CD4-positive, alpha-beta memory T cell (primary cell): ENCODE results near the gene LMF1. TPM values are rescaled to one million over a fixed set of nuclear protein-coding genes. Genes with fewer than 3 reads are reported as not detected.
"Not testable (repeated sequence)": the region's sequence is repeated elsewhere in the genome, so short reads cannot be mapped to it uniquely, and the experiment has no call there.

Source experiments
- CTCF ChIA-PET: fragments of 350-600 bp; sonication (Branson Sonifier 250); formaldehyde crosslinking; loops from one replicate; lab custom pipeline; 2021; ENCODE audit warnings: inconsistent platforms; ENCODE audit not compliant: partially characterized antibody; lab: Charles Lee
- POLR2A ChIA-PET: fragments of 350-600 bp; sonication (Branson Sonifier 250); formaldehyde crosslinking; loops from one replicate; lab custom pipeline; 2021; ENCODE audit not compliant: partially characterized antibody; lab: Charles Lee
- DNase-seq, 5 donors: peaks; one replicate each; pipeline versions ENCODE4 v3.0.0 to v3.0.0-alpha.2; 2020 to 2022; ENCODE audit warnings: mixed read lengths in 1 of 5
- H3K27ac ChIP-seq: one replicate; pipeline ENCODE4 v1.7.0; 2013; ENCODE audit warnings: low read depth, low read length
- H3K27me3 ChIP-seq: 2 replicates; pipeline ENCODE4 v1.7.0; 2013; ENCODE audit warnings: mild to moderate bottlenecking, low read length, moderate library complexity; ENCODE audit not compliant: insufficient read depth
- H3K36me3 ChIP-seq: 2 replicates; pipeline ENCODE4 v1.7.0; 2013; ENCODE audit warnings: mild to moderate bottlenecking, low read length, moderate library complexity; ENCODE audit not compliant: insufficient read depth
- H3K4me1 ChIP-seq: 2 replicates; pipeline ENCODE4 v1.7.0; 2013; ENCODE audit warnings: mild to moderate bottlenecking, low read length, moderate library complexity; ENCODE audit not compliant: insufficient read depth
- H3K4me3 ChIP-seq, 2 donors: one replicate each; pipeline ENCODE4 v1.7.0; 2013; ENCODE audit warnings: low read length in 2 of 2, mild to moderate bottlenecking in 1 of 2
- H3K9me3 ChIP-seq, 2 donors: one replicate each; pipeline ENCODE4 v1.7.0; 2013; ENCODE audit warnings: low read length in 2 of 2, control low read depth in 1 of 2; ENCODE audit not compliant: control insufficient read depth in 1 of 2
- H3K27ac Mint-ChIP-seq, 7 donors: one replicate each; pipeline ENCODE4 v1.8.0; 2020 to 2021; ENCODE audit warnings: mixed read lengths in 7 of 7, mild to moderate bottlenecking in 6 of 7, inconsistent platforms in 3 of 7, moderate library complexity in 3 of 7
- H3K27me3 Mint-ChIP-seq, 2 donors: one replicate each; pipeline ENCODE4 v1.8.0; 2020 to 2021; ENCODE audit warnings: mixed read lengths in 2 of 2
- H3K36me3 Mint-ChIP-seq, 2 donors: one replicate each; pipeline ENCODE4 v1.8.0; 2020 to 2021; ENCODE audit warnings: mixed read lengths in 2 of 2, inconsistent platforms in 1 of 2, mild to moderate bottlenecking in 1 of 2
- H3K4me1 Mint-ChIP-seq, 4 donors: one replicate each; pipeline ENCODE4 v1.8.0; 2020 to 2021; ENCODE audit warnings: mixed read lengths in 4 of 4, mild to moderate bottlenecking in 1 of 4
- H3K4me3 Mint-ChIP-seq, 8 donors: one replicate each; pipeline ENCODE4 v1.8.0; 2020 to 2021; ENCODE audit warnings: mixed read lengths in 8 of 8, mild to moderate bottlenecking in 7 of 8, moderate library complexity in 6 of 8, inconsistent platforms in 3 of 8
- H3K9me3 Mint-ChIP-seq, 8 donors: one replicate each; pipeline ENCODE4 v1.8.0; 2020 to 2021; ENCODE audit warnings: mixed read lengths in 8 of 8, mild to moderate bottlenecking in 5 of 8, inconsistent platforms in 3 of 8, moderate library complexity in 1 of 8
- intact Hi-C: fragments of 100-400 bp; cut with micrococcal nuclease; formaldehyde crosslinking; loops from one replicate; pipeline ENCODE4 v1.15.1; 2023
- polyA plus RNA-seq, 2 donors: library from polyadenylated mRNA; unstranded; fragments of 300-500 nt; fragmentation: Illumina TruSeq; gene quantifications; one replicate each; pipeline ENCODE4 v1.2.3, GENCODE V29; 2021
- total RNA-seq, 2 experiments: library from RNA; stranded (reverse); gene quantifications; one replicate each; pipeline ENCODE4 v1.2.3, GENCODE V29; 2021

The LMF1 gene
- total and polyA plus RNA-seq, 4 experiments from 2014 or later: 8.5 to 59.7 (median 32.6) TPM

DNA sequence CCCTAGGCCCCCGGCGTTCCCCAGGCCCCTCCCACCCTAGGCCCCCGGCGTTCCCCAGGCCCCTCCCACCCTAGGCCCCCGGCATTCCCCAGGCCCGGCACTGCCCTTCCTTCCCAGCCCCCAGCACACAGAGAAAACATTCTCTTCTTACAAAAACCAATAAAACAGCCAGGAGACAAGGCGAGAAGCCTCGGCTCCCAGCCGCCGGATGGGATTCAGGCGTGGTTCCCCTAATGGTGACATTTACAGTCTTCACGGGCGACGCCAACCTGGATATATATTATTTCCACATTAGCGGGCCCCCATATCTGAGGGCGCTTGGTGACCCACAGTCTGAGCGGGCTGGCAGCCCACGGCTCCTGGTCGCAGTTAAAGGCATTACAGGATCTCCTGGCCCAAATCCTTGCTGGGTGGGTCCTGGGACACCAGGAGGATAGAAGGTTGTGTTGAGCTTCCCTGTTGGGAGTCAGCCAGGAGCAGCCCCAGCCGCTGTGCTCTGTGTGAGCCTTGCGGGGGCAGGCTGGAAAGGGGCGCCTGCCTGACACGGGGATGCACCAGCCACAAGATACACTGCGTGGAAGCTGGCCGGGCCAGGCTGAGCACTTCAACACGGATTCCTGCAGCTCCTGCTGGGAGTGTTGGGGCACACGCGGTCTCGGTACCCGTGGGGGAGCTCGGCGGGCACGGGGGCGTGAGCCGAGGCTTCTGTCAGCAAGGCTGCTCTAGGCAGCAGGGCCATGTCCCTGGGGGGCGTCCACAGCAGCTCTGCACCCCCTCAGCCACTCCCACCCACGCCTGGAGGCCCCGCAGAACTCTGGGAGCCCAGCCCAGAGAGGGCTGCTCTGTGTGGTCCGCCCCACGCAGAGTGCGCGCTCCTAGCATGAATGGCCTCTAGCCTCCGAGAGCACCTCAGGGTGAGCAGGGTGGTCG is 83.7 kb downstream of the LMF1 start:
- peaks cover 3 to 16% of the 10 kb centered on the region in 2 donors for H3K36me3 Mint-ChIP-seq
- no peaks in the 10 kb centered on the region for H3K27me3 Mint-ChIP-seq
- no peak overlapping the region for H3K27ac ChIP-seq
- H3K4me3 Mint-ChIP-seq: no peak overlapping the region
- intact Hi-C loops: no loop called here
- H3K4me1 Mint-ChIP-seq: peaks cover 0 to 4% (median 0%) of the 10 kb centered on the region in 4 donors
- H3K4me1 ChIP-seq: no peaks in the 10 kb centered on the region
- H3K9me3 ChIP-seq: peaks cover 0 to 21% of the 10 kb centered on the region in 2 donors
- H3K36me3 ChIP-seq: no peaks in the 10 kb centered on the region
- ChIA-PET POLR2A (no interaction called here), CTCF (no interaction called here)
- no peak for DNase-seq
- no peak overlapping the region for H3K4me3 ChIP-seq
- H3K9me3 Mint-ChIP-seq: peaks cover 0 to 3% (median 0%) of the 10 kb centered on the region in 8 donors
- no peak overlapping the region for H3K27ac Mint-ChIP-seq
- no peaks in the 10 kb centered on the region for H3K27me3 ChIP-seq

DNA sequence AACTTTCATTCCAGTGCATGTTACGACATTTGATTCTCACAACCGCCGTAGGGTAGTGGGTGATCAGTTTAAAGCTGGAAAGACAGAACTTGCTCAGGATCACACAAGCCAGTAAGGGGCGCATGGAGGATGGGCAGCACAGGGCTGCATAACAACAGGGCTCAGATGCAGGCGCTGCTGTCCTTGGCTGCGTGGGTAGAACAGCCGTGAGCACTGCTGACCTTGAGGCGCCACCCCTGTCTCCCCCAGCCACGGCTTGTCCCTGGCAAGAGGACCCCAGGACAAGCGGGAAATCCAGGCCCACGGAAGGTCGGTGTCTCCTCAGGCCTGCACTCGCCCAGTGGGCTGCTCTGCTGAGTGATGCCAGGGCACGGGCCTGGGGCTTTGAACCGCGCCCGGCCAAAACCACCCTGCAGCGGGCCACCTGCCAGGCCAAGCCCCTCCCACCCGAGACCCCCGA is 84.7 kb downstream of the LMF1 start:
- H3K4me3 Mint-ChIP-seq: no peak overlapping the region

DNA sequence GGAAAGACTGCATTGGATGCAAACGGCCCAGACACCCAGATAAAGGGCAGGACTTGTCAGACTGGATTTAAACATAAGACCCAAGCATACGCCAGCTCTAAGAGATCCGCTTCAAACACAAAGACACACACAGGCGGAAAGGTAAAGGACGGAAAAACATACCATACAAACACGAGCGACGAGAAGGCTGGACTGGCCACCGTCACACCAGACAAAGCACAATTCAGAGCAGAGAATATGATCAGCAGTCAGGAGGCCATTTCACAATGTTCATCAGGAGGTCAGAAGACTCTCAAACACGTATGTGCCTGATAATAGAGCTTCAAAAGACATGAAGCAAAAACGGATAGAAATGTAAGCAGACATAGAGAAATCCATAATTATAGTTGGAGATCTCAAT is 85.4 kb downstream of the LMF1 start:
- no peak for DNase-seq
- peaks cover 0 to 15% of the 10 kb centered on the region in 2 donors for H3K36me3 Mint-ChIP-seq
- intact Hi-C loops: no loop called here

More for the DNA sequence above, 84.7 kb downstream of the LMF1 start:
- Histone ChIP-seq H3K4me3 (no peak overlapping the region), H3K27me3 (no peaks in the 10 kb centered on the region), H3K4me1 (no peaks in the 10 kb centered on the region), H3K27ac (no peak overlapping the region), H3K36me3 (no peaks in the 10 kb centered on the region), H3K9me3 (peaks cover 0 to 21% of the 10 kb centered on the region in 2 donors)
- ChIA-PET POLR2A (no interaction called here), CTCF (no interaction called here)
- Mint-ChIP-seq H3K36me3 (peaks cover 0 to 14% of the 10 kb centered on the region in 2 donors), H3K4me1 (peaks cover 0 to 1% (median 0%) of the 10 kb centered on the region in 4 donors), H3K27ac (no peak overlapping the region), H3K9me3 (peaks cover 0 to 3% (median 0%) of the 10 kb centered on the region in 8 donors), H3K27me3 (no peaks in the 10 kb centered on the region)
- intact Hi-C loops: no loop called here
- DNase-seq: no peak

GRCh38 chr16:884232-884631 is 86.6 kb downstream of the LMF1 start:
- ChIA-PET POLR2A (no interaction called here), CTCF (no interaction called here)
- intact Hi-C loops: no loop called here
- Mint-ChIP-seq H3K9me3 (peaks cover 0 to 3% (median 0%) of the 10 kb centered on the region in 8 donors), H3K4me3 (no peak overlapping the region), H3K27ac (no peak overlapping the region), H3K4me1 (peaks cover 0 to 1% (median 0%) of the 10 kb centered on the region in 4 donors), H3K27me3 (no peaks in the 10 kb centered on the region), H3K36me3 (peaks cover 0 to 9% of the 10 kb centered on the region in 2 donors)
- Histone ChIP-seq H3K36me3 (no peaks in the 10 kb centered on the region), H3K27ac (no peak overlapping the region), H3K9me3 (peaks cover 0 to 21% of the 10 kb centered on the region in 2 donors), H3K4me1 (no peaks in the 10 kb centered on the region), H3K4me3 (no peak overlapping the region), H3K27me3 (no peaks in the 10 kb centered on the region)
- DNase-seq: no peak

More for the DNA sequence above, 85.4 kb downstream of the LMF1 start:
- Histone ChIP-seq H3K36me3 (no peaks in the 10 kb centered on the region), H3K4me1 (no peaks in the 10 kb centered on the region), H3K9me3 (peaks cover 0 to 21% of the 10 kb centered on the region in 2 donors), H3K27ac (no peak overlapping the region), H3K4me3 (no peak overlapping the region), H3K27me3 (no peaks in the 10 kb centered on the region)
- H3K9me3 Mint-ChIP-seq: peaks cover 0 to 3% (median 0%) of the 10 kb centered on the region in 8 donors
- no peaks in the 10 kb centered on the region for H3K27me3 Mint-ChIP-seq
- peaks cover 0 to 1% (median 0%) of the 10 kb centered on the region in 4 donors for H3K4me1 Mint-ChIP-seq
- ChIA-PET CTCF (no interaction called here), POLR2A (no interaction called here)
- H3K27ac Mint-ChIP-seq: no peak overlapping the region
- no peak overlapping the region for H3K4me3 Mint-ChIP-seq

DNA sequence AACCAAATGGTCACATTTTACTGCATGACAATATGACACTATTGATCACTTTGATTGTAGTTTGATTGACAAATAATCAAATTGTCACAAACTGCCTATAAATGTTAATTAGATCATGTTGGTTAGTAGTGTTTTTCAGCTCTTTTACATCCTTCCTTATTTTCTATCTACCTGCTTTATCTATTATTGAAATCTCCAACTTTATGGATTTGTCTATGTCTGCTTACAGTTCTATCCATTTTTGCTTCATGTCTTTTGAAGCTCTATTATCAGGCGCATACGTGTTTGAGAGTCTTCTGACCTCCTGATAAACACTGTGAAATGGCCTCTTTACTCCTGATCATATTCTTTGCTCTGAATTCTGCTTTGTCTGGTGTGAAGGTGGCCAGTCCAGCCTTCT is 87.0 kb downstream of the LMF1 start:
- Histone ChIP-seq H3K4me3 (no peak overlapping the region), H3K27ac (no peak overlapping the region), H3K4me1 (no peaks in the 10 kb centered on the region), H3K36me3 (no peaks in the 10 kb centered on the region), H3K9me3 (peaks cover 0 to 21% of the 10 kb centered on the region in 2 donors), H3K27me3 (no peaks in the 10 kb centered on the region)
- intact Hi-C loops: no loop called here
- DNase-seq: no peak
- Mint-ChIP-seq H3K4me3 (no peak overlapping the region), H3K27me3 (no peaks in the 10 kb centered on the region), H3K27ac (no peak overlapping the region), H3K9me3 (peaks cover 0 to 3% (median 0%) of the 10 kb centered on the region in 8 donors), H3K36me3 (peaks cover 0 to 9% of the 10 kb centered on the region in 2 donors), H3K4me1 (peaks cover 0 to 1% (median 0%) of the 10 kb centered on the region in 4 donors)
- CTCF ChIA-PET: no interaction called here
- POLR2A ChIA-PET: no interaction called here

GRCh38 chr16:883340-883739 is 87.4 kb downstream of the LMF1 start:
- CTCF ChIA-PET: no interaction called here
- Mint-ChIP-seq H3K9me3 (peaks cover 0 to 3% (median 0%) of the 10 kb centered on the region in 8 donors), H3K36me3 (peaks cover 0 to 9% of the 10 kb centered on the region in 2 donors), H3K4me1 (peaks cover 0 to 1% (median under 1%) of the 10 kb centered on the region in 4 donors), H3K27ac (no peak overlapping the region), H3K27me3 (no peaks in the 10 kb centered on the region), H3K4me3 (no peak overlapping the region)
- H3K27ac ChIP-seq: no peak overlapping the region
- intact Hi-C loops: no loop called here
- H3K4me1 ChIP-seq: no peaks in the 10 kb centered on the region
- no peak for DNase-seq
- H3K27me3 ChIP-seq: no peaks in the 10 kb centered on the region
- H3K36me3 ChIP-seq: no peaks in the 10 kb centered on the region
- POLR2A ChIA-PET: no interaction called here
- H3K9me3 ChIP-seq: peaks cover 0 to 21% of the 10 kb centered on the region in 2 donors
- no peak overlapping the region for H3K4me3 ChIP-seq

GRCh38 chr16:882671-883070 is 88.1 kb downstream of the LMF1 start:
- H3K27me3 ChIP-seq, H3K9me3 Mint-ChIP-seq, H3K27ac Mint-ChIP-seq, H3K36me3 Mint-ChIP-seq, intact Hi-C loops, H3K4me3 ChIP-seq, H3K4me1 ChIP-seq, H3K4me1 Mint-ChIP-seq, DNase-seq, H3K27me3 Mint-ChIP-seq, H3K4me3 Mint-ChIP-seq, POLR2A ChIA-PET, CTCF ChIA-PET, H3K36me3 ChIP-seq, H3K27ac ChIP-seq: not testable (repeated sequence)
- peaks cover 0 to 21% of the 10 kb centered on the region in 2 donors for H3K9me3 ChIP-seq
